Left ventricle myocardium superior (tissue), 1 donor: ENCODE measurements around the gene ZFPM1. TPM values are rescaled to one million over a fixed set of nuclear protein-coding genes. Genes with fewer than 3 reads are reported as not detected.

Experiments used
- ATAC-seq: fragments of 200-7000 bp; cut with Tn5 transposase; one replicate; pipeline ENCODE4 v1.9.1; 2020; ENCODE audit warnings: mild to moderate bottlenecking, moderate library complexity
- DNase-seq: peaks from one replicate; pipeline ENCODE4 v3.0.0-alpha.2; 2020
- intact Hi-C: fragments of 100-400 bp; cut with micrococcal nuclease; formaldehyde crosslinking; loops from one replicate; pipeline ENCODE4 v1.11.0; 2022
- microRNA-seq: library from miRNA; unstranded; fragments of <30 nt; microRNA quantifications from one replicate; pipeline ENCODE4 v1.2.0, GENCODE V29; 2020; ENCODE audit warnings: borderline number of aligned reads
- total RNA-seq: library from RNA; stranded (reverse); fragmentation: NEBNext Ultra II Directional; extraction: Animal tissue kit (Norgen Biotek cat#: 25700); gene quantifications from one replicate; pipeline ENCODE4 v1.2.1, GENCODE V29; 2021
- donor health status: DM: no; HTN: yes; CAD: no; lungs with severe emphysema.

ZFPM1 gene
- total RNA-seq, 1 donor from 2014 or later = 3.5 TPM

- ATAC-seq (no peak), DNase-seq (no peak)
- intact Hi-C loops = no loop called here
Measured at GRCh38 chr16:88585269-88585668, 132.2 kb downstream of the ZFPM1 start.

GRCh38 chr16:88585927-88586581 lies 133.0 kb downstream of the ZFPM1 start:
- intact Hi-C loops = no loop called here
- DNase-seq (no peak), ATAC-seq (no peak)

Small RNA genes lying within 50 kb of the gene (microRNA-seq; reads per million reads assigned to microRNA genes)
- gene MIR5189 = not detected

Other genes starting within 250 kb of the ZFPM1 start
- 1.0 TPM for gene ZNF469, start 70.3 kb upstream of the ZFPM1 start, total RNA-seq
- gene ZC3H18, start 117.1 kb downstream of the ZFPM1 start, total RNA-seq = 23.9 TPM
- gene IL17C, start 185.3 kb downstream of the ZFPM1 start, total RNA-seq = not detected
- gene CYBA, start 197.8 kb downstream of the ZFPM1 start, total RNA-seq = 48.6 TPM
- gene MVD, start 209.8 kb downstream of the ZFPM1 start, total RNA-seq = 23.9 TPM
- 3.8 TPM for gene SNAI3, start 233.2 kb downstream of the ZFPM1 start, total RNA-seq